Adrenal gland (tissue), 12 donors: Measurements from ENCODE around the gene DDX6. TPM values are rescaled to one million over a fixed set of nuclear protein-coding genes. Genes with fewer than 3 reads are reported as not detected.
A peak's percentile ranks its signal among the peaks of the same experiment; 100 is the strongest.

Experiments
- DNase-seq, 7 donors: peaks; one replicate each; pipeline ENCODE4 v3.0.0-alpha.2; 2019 to 2020
- H3K27ac ChIP-seq, 5 donors: fragments of 200-600 bp; sonication (generic) in 4 of 5; 1 replicate in 3 of 5; 2 replicates in 2 of 5; pipeline versions ENCODE4 v1.5.1 to v1.8.0; 2016 to 2020; ENCODE audit warnings: mild to moderate bottlenecking in 1 of 5
- H3K27me3 ChIP-seq: fragments of 200-600 bp; 2 replicates; pipeline ENCODE4 v1.8.0; 2021
- H3K36me3 ChIP-seq, 2 donors: fragments of 200-600 bp; replicated peaks in 1 of 2; 1 replicate in 1 of 2; 2 replicates in 1 of 2; pipeline versions ENCODE4 v1.5.1 to v1.8.0; 2018 to 2022
- H3K4me1 ChIP-seq, 2 donors: fragments of 200-600 bp; replicated peaks in 1 of 2; 1 replicate in 1 of 2; 2 replicates in 1 of 2; pipeline versions ENCODE4 v1.5.1 to v1.8.0; 2018 to 2021
- H3K4me3 ChIP-seq, 4 donors: fragments of 200-600 bp; sonication (generic) in 3 of 4; one replicate each; pipeline ENCODE4 v1.5.1; 2016 to 2018
- H3K9me3 ChIP-seq, 3 donors: fragments of 200-600 bp; sonication (generic) in 1 of 3; replicated peaks in 1 of 3; 1 replicate in 2 of 3; 2 replicates in 1 of 3; pipeline versions ENCODE4 v1.5.1 to v1.8.0; 2016 to 2021
- POLR2A ChIP-seq, 2 donors: fragments of 450-650 bp; IDR thresholded peaks; one replicate each; pipeline ENCODE4 v1.6.1; 2017; ENCODE audit warnings: antibody characterized with exemption in 2 of 2, mild to moderate bottlenecking in 2 of 2, moderate library complexity in 1 of 2
- WGBS, 4 donors: extraction: QIAGEN DNeasy Blood & Tissue Kit in 2 of 4; methylation state at CpG; one replicate each; pipeline versions ENCODE4 v1.1.5 to v1.1.7; 2013 to 2017; 5-methylcytosine and 5-hydroxymethylcytosine counted together
- intact Hi-C, 2 donors: fragments of 100-400 bp; cut with DNase I; formaldehyde crosslinking; loops; one replicate each; pipeline versions ENCODE4 v1.14.1 to v1.15.0; 2022 to 2023
- polyA plus RNA-seq, 3 donors: library from polyadenylated mRNA; stranded (reverse); fragments of 200-250 nt in 2 of 3; fragments of 350-450 nt in 1 of 3; fragmentation: Illumina TruSeq in 1 of 3; extraction: RNeasy Lipid Tissue Mini Kit (QIAGEN cat#74804) in 1 of 3; gene quantifications; one replicate each; pipeline ENCODE4 v1.2.3, GENCODE V29; 2013 to 2014
- total RNA-seq, 9 donors: library from RNA; depleted of rRNA in 4 of 9; stranded (reverse); fragments of >200 nt in 4 of 9; fragments of 120-200 nt in 1 of 9; fragmentation: NEBNext Ultra II Directional in 1 of 9; extraction: Animal tissue kit (Norgen Biotek cat#: 25700) in 1 of 9; gene quantifications; one replicate each; pipeline versions ENCODE4 v1.1.0 to v1.2.4, GENCODE V29; 2013 to 2023
- TF ChIP-seq, protein P1 (sequence below), 6 experiments: fragments of 450-650 bp in 4 of 6; fragments of 200-600 bp in 2 of 6; sonication (generic) in 1 of 6; IDR thresholded peaks; 1 replicate in 5 of 6; 2 replicates in 1 of 6; pipeline versions ENCODE4 v1.5.1 to v1.8.0; 2016 to 2021; ENCODE audit warnings: antibody characterized with exemption in 6 of 6, mild to moderate bottlenecking in 2 of 6, moderate library complexity in 1 of 6
- donor health status: healthy with polysubstance abuse.
- donor health status: Bipolar disorder and iron deficiency.
- donor health status: DM: yes; HTN: yes; CAD: no.
- donor health status: DM: no; HTN: no; CAD: no.
- donor health status: DM: no; HTN: no; CAD: no.
- donor health status: DM: yes; HTN: yes; CAD: no.

The DDX6 gene
- total and polyA plus RNA-seq, 12 donors, result 17.6 to 138 (median 92.4) TPM

- WGBS, 4 donors, result 0 to 1% (median 0%) methylated on average over 18 to 54 of the region's 54 CpGs
- H3K36me3 ChIP-seq, result peaks cover 0 to 4% of the 10 kb centered on the region in 2 donors
- no peaks in the 10 kb centered on the region for H3K9me3 ChIP-seq
- peak; percentile 56 to 75 (median 67) for DNase-seq
- peak overlapping the region; percentile 57 to 90 (median 77) for H3K4me3 ChIP-seq
- intact Hi-C loops, result loop anchor here (10.0 kb wide), 2 partner anchors 104 to 114 kb away; no protein-coding TSS in a partner anchor
- peak overlapping the region; percentile 98 to 100 (median 99) for H3K27ac ChIP-seq
- H3K4me1 ChIP-seq, result peaks cover 24 to 40% of the 10 kb centered on the region in 2 donors
- no peaks in the 10 kb centered on the region for H3K27me3 ChIP-seq
- TF ChIP-seq, protein P1, sequence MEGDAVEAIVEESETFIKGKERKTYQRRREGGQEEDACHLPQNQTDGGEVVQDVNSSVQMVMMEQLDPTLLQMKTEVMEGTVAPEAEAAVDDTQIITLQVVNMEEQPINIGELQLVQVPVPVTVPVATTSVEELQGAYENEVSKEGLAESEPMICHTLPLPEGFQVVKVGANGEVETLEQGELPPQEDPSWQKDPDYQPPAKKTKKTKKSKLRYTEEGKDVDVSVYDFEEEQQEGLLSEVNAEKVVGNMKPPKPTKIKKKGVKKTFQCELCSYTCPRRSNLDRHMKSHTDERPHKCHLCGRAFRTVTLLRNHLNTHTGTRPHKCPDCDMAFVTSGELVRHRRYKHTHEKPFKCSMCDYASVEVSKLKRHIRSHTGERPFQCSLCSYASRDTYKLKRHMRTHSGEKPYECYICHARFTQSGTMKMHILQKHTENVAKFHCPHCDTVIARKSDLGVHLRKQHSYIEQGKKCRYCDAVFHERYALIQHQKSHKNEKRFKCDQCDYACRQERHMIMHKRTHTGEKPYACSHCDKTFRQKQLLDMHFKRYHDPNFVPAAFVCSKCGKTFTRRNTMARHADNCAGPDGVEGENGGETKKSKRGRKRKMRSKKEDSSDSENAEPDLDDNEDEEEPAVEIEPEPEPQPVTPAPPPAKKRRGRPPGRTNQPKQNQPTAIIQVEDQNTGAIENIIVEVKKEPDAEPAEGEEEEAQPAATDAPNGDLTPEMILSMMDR (IDR thresholded peaks at IDR 0.05), result peak; percentile 12 to 55 (median 28)
- peak in 1 of 2 donors; percentile 18 for TF ChIP-seq POLR2A (IDR thresholded peaks at IDR 0.05)
These were observed 430 bp downstream of the DDX6 start for GRCh38 chr11:118790357-118791110.

DNA sequence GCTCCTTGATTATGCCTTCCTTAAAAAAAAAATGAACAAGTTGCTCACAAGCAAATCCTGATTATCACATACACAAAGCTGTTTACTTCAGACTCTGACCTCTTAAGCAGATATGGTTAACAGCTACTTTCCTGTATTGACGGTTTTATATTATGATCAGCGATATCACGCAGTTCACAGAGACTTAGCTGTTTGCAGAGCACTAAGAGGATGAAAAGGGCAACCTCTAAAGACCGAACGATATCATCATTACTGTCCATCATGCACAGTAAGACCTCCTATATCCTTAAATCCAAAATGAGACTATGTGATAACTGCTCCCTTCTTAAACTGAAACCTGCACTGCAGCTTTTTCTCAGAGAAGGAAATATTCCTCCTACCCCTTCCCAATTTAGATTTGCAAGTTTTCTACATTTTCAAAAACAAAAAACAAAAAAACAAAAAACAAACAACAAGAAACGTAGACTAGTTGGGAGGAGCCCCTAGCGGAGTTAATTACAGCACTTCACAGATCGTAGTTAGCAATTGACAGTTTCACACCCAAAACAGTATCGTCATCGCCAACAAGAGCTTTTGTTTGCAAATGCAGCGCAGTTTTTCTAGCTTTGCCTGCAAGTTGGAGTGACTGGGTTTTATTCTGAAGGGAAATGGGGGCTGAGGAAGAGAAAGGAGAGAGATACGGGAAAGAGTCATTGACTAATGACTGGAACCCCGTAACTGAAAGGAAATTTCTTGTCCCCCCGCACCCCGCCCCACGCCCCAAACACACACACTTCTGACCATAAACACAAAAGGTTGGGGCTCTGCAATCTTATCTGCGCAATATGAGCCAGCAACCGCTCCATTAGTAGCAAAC lies 1.2 kb downstream of the DDX6 start:
- H3K27me3 ChIP-seq, result no peaks in the 10 kb centered on the region
- peaks cover 0 to 10% of the 10 kb centered on the region in 2 donors for H3K36me3 ChIP-seq
- peak overlapping the region; percentile 57 to 90 (median 77) for H3K4me3 ChIP-seq
- H3K27ac ChIP-seq, result peak overlapping the region; percentile 98 to 100 (median 99)
- H3K4me1 ChIP-seq, result peaks cover 27 to 45% of the 10 kb centered on the region in 2 donors
- DNase-seq, result peak in 1 of 7 donors; percentile 60
- WGBS, 4 donors, result 1% methylated on average over 18 of the region's 18 CpGs
- TF ChIP-seq POLR2A (IDR thresholded peaks at IDR 0.05), result peak in 1 of 2 donors; percentile 25
- TF ChIP-seq, protein P1 (IDR thresholded peaks at IDR 0.05), result no peak
- intact Hi-C loops, result loop anchor here (10.0 kb wide), 2 partner anchors 105 to 115 kb away; no protein-coding TSS in a partner anchor
- H3K9me3 ChIP-seq, result no peaks in the 10 kb centered on the region

GRCh38 chr11:118786657-118787056 lies 4.3 kb downstream of the DDX6 start:
- Histone ChIP-seq H3K9me3 (no peaks in the 10 kb centered on the region), H3K4me3 (no peak overlapping the region), H3K27ac (peak overlapping the region in 1 of 5 donors; percentile 3), H3K4me1 (peaks cover 20 to 54% of the 10 kb centered on the region in 2 donors), H3K36me3 (peaks cover 0 to 27% of the 10 kb centered on the region in 2 donors), H3K27me3 (no peaks in the 10 kb centered on the region)
- WGBS, 4 donors, result 35 to 50% (median 37%) methylated on average over 2 of the region's 2 CpGs
- intact Hi-C loops, result no loop called here
- DNase-seq, result no peak
- TF ChIP-seq, protein P1 (IDR thresholded peaks at IDR 0.05), result no peak
- TF ChIP-seq POLR2A (IDR thresholded peaks at IDR 0.05), result no peak

GRCh38 chr11:118785362-118785761 lies 5.6 kb downstream of the DDX6 start:
- DNase-seq, result no peak
- WGBS, 4 donors, result 38 to 46% (median 39%) methylated on average over 3 of the region's 3 CpGs
- H3K4me3 ChIP-seq, result no peak overlapping the region
- H3K27ac ChIP-seq, result peak overlapping the region in 1 of 5 donors; percentile 15
- no peaks in the 10 kb centered on the region for H3K9me3 ChIP-seq
- peaks cover 0 to 37% of the 10 kb centered on the region in 2 donors for H3K36me3 ChIP-seq
- intact Hi-C loops, result no loop called here
- no peaks in the 10 kb centered on the region for H3K27me3 ChIP-seq
- no peak for TF ChIP-seq POLR2A (IDR thresholded peaks at IDR 0.05)
- TF ChIP-seq, protein P1 (IDR thresholded peaks at IDR 0.05), result no peak
- H3K4me1 ChIP-seq, result peaks cover 20 to 60% of the 10 kb centered on the region in 2 donors
